A375 (cell line): Measurements from ENCODE around the gene PARD6G. TPM values are rescaled to one million over a fixed set of nuclear protein-coding genes. Genes with fewer than 3 reads are reported as not detected.

Experiments
- total RNA-seq: library from RNA; depleted of rRNA; stranded (reverse); fragments of >200 nt; shearing (Covaris generic); gene quantifications from 2 replicates; pipeline ENCODE4 v1.2.3, GENCODE V29; 2014; rRNA removed

Gene PARD6G, protein sequence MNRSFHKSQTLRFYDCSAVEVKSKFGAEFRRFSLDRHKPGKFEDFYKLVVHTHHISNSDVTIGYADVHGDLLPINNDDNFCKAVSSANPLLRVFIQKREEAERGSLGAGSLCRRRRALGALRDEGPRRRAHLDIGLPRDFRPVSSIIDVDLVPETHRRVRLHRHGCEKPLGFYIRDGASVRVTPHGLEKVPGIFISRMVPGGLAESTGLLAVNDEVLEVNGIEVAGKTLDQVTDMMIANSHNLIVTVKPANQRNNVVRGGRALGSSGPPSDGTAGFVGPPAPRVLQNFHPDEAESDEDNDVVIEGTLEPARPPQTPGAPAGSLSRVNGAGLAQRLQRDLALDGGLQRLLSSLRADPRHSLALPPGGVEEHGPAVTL
- total RNA-seq, result 1.2 and 3.1 TPM in 2 replicates

DNA sequence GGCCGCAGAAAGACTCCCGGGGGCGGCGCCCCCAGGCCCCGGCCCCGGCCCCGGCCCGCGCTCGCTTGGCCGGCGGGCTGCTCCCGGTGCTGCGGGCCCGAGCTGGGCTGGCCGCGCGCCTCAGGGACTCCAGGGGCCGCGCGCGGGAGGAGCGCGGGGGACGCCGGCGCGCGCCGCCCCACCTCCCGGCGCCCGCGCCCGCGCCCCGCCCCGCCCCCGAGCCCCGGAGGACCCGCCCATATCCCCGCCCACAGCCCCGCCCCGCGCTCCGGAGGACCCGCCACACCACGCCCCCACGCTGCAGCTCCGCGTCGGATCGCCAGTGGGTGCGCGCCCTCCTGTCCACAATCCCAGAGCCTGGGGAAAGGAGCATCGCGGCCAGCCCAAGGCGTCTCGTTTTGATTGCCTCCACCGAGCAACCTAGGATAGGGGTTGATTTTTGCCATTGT is at the start of gene PARD6G:
Gene PARD6G (minus strand): TSS at position 122 of the 449 bp plus-strand sequence. CDS start 166 bp downstream, outside the sequence.

DNA sequence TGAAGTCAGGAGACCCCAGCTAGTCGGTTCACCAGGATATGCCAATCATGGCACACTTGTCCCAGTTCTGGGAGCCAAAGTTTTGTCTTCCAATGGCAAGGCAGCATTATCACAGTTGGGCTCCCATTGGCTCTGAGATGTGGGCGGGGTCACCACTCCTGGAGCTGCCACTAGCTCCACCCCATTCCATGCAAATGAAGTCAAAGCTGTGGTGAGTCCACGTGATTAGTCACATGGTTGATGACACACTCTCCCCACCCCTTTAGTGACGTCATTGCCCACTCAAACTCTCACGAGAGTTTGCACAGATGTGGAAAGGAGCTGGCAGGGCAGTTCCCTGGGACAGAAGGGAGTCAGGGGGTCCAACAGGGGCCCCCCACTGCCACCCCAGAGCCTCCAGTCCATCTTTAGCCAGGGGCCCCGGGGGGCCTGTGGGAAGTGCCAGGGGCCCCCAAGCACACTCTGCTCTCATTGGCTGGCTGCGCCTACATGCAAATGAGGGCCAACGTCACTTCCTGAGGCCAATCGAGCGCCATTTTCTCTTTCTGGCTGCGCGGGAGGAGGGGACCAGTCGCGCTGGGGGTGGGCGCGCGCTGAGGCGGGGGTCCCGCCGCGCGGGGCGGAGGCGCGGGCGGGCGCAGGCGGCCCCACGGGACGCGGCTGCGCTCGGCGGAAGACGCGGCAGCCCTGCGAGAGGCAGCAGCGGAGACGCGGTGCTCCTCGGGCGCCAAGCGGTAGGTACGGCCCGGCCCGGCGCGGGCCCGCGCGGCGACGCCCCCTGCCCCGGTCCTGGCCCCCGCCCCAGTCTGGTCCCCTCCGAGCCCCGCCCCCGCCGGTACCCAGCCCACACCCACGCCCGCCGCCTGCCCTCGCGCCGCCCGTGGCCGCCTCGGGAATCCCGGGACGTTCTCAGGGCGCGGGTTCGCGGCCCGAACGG is 138.3 kb downstream of the PARD6G start, which contains the start of gene ADNP2:
Gene ADNP2 (plus strand): TSS at position 524 of the 937 bp plus-strand sequence. CDS start 8,281 bp downstream, outside the sequence.

Other genes starting within 250 kb of the PARD6G start
- gene RBFA, start 213.1 kb downstream of the PARD6G start, total RNA-seq, result 35.0 and 42.6 TPM in 2 replicates
- 17.5 and 18.7 TPM in 2 replicates for gene ADNP2, start 138.3 kb downstream of the PARD6G start, total RNA-seq